ENCODE results near the gene MATN1.

MATN1 gene

GRCh38 chr1:30701258-30701633 lies 22.1 kb downstream of the MATN1 start:
- no peak for TF ChIP-seq CTCF (IDR thresholded peaks at IDR 0.05; ENCODE audit: low read depth, low read length, missing control alignments)

GRCh38 chr1:30700528-30701257 lies 22.7 kb downstream of the MATN1 start:
- no peak for TF ChIP-seq CTCF (IDR thresholded peaks at IDR 0.05; ENCODE audit: low read depth, low read length, missing control alignments)
- no peak for DNase-seq (ENCODE audit: low read depth)
- H3K4me3 ChIP-seq (ENCODE audit: low read depth, low read length): no peak overlapping the region

More at GRCh38 chr1:30701258-30701633, 22.1 kb downstream of the MATN1 start:
- H3K4me3 ChIP-seq (ENCODE audit: low read depth, low read length): no peak overlapping the region
- DNase-seq (ENCODE audit: low read depth): no peak

GRCh38 chr1:30699762-30700161 lies 23.6 kb downstream of the MATN1 start:
- no peak for DNase-seq (ENCODE audit: low read depth)
- H3K4me3 ChIP-seq (ENCODE audit: low read depth, low read length): no peak overlapping the region
- TF ChIP-seq CTCF (IDR thresholded peaks at IDR 0.05; ENCODE audit: low read depth, low read length, missing control alignments): no peak

GRCh38 chr1:30698401-30698981 lies 24.9 kb downstream of the MATN1 start:
- no peak for TF ChIP-seq CTCF (IDR thresholded peaks at IDR 0.05; ENCODE audit: low read depth, low read length, missing control alignments)

GRCh38 chr1:30697571-30698376 lies 25.6 kb downstream of the MATN1 start:
- no peak overlapping the region for H3K4me3 ChIP-seq (ENCODE audit: low read depth, low read length)
- TF ChIP-seq CTCF (IDR thresholded peaks at IDR 0.05; ENCODE audit: low read depth, low read length, missing control alignments): peak; percentile 10
- DNase-seq (ENCODE audit: low read depth): no peak

More at GRCh38 chr1:30698401-30698981, 24.9 kb downstream of the MATN1 start:
- no peak overlapping the region for H3K4me3 ChIP-seq (ENCODE audit: low read depth, low read length)
- no peak for DNase-seq (ENCODE audit: low read depth)

- no peak for TF ChIP-seq CTCF (IDR thresholded peaks at IDR 0.05; ENCODE audit: low read depth, low read length, missing control alignments)
- DNase-seq (ENCODE audit: low read depth): no peak
- H3K4me3 ChIP-seq (ENCODE audit: low read depth, low read length): no peak overlapping the region
Measured at GRCh38 chr1:30696831-30697230, 26.6 kb downstream of the MATN1 start.
